Activated CD8-positive, alpha-beta memory T cell treated with anti-CD3 and anti-CD28 coated beads, Interleukin-2, amount 10 ng/mL, durations not matched to agents 7 days and 5 days (primary cell): ENCODE data around the gene GNAO1. TPM values are rescaled to one million over a fixed set of nuclear protein-coding genes. Genes with fewer than 3 reads are reported as not detected.

ENCODE experiments used
- ATAC-seq: fragments of 150-1000 bp; cut with Tn5 transposase; one replicate; pipeline ENCODE4 v1.10.0; 2021; ENCODE audit warnings: moderate library complexity
- CTCF ChIA-PET: fragments of 350-600 bp; sonication (Branson Sonifier 250); formaldehyde crosslinking; loops from one replicate; lab custom pipeline; 2021; ENCODE audit warnings: antibody characterized with exemption; lab: Charles Lee
- DNase-seq: peaks from one replicate; pipeline ENCODE4 v3.0.0-alpha.2; 2020
- H3K27ac Mint-ChIP-seq: one replicate; pipeline ENCODE4 v1.8.0; 2021; ENCODE audit warnings: mild to moderate bottlenecking, mixed read lengths
- H3K27me3 Mint-ChIP-seq: one replicate; pipeline ENCODE4 v1.8.0; 2021; ENCODE audit warnings: mixed read lengths
- H3K36me3 Mint-ChIP-seq: one replicate; pipeline ENCODE4 v1.8.0; 2021; ENCODE audit warnings: mild to moderate bottlenecking, mixed read lengths
- H3K4me1 Mint-ChIP-seq: one replicate; pipeline ENCODE4 v1.8.0; 2021; ENCODE audit warnings: mixed read lengths
- H3K4me3 Mint-ChIP-seq: one replicate; pipeline ENCODE4 v1.8.0; 2021; ENCODE audit warnings: mild to moderate bottlenecking, moderate library complexity, mixed read lengths
- H3K9me3 Mint-ChIP-seq: one replicate; pipeline ENCODE4 v1.8.0; 2022; ENCODE audit warnings: low read depth, mixed read lengths
- total RNA-seq, 2 experiments: library from RNA; stranded (reverse); gene quantifications; one replicate each; pipeline ENCODE4 v1.2.3, GENCODE V29; 2021

Gene GNAO1
- total RNA-seq, 2 experiments from 2014 or later = 1.5 to 4.3 TPM

DNA sequence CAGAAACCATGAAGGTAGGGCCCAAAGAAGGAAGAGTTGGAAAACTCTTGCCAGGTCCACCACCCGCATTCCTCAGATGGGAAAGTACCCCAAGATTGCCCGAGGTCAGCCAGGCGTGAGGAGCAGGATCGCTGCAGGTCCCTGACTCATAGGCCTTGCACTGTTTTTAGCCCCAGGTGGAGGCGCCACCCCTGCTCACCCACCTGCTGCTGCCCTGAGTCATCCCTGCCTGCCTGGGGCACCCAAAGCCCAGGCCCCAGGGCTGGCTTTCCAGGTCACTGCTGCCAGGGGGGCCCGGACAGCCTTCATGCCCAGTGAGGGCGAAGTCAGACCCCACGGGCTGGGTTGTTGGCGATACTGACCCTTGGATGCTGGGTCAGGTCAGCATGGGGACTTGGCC lies 133.1 kb downstream of the GNAO1 start:
- no peak for DNase-seq
- H3K4me1 Mint-ChIP-seq = peaks cover 3% of the 10 kb centered on the region
- ATAC-seq = no peak
- CTCF ChIA-PET = no interaction called here
- no peak overlapping the region for H3K4me3 Mint-ChIP-seq
- no peaks in the 10 kb centered on the region for H3K36me3 Mint-ChIP-seq
- no peaks in the 10 kb centered on the region for H3K9me3 Mint-ChIP-seq
- no peak overlapping the region for H3K27ac Mint-ChIP-seq
- no peaks in the 10 kb centered on the region for H3K27me3 Mint-ChIP-seq

DNA sequence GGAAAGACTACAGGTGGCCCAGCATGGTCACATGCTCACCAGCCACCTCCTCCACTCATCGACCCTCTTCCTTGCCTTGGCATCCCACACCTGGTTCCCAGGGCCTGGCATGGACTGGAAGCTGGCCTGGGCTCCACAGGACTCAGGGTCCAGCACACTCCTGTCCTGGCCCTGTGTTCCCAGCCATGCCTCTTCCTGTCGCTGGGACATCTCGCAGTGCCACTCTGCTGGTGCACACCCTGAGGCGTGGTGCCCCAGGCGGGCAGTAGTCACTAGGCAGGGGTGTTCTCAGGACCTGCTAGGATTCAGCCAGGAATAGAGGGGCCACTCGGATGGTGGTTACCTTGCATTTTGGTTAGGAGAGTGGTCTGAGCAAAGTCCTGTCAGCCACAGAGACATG lies 134.7 kb downstream of the GNAO1 start:
- H3K36me3 Mint-ChIP-seq = no peaks in the 10 kb centered on the region
- no peak overlapping the region for H3K4me3 Mint-ChIP-seq
- CTCF ChIA-PET = interaction anchor here (1.6 kb wide), 1 partner anchor 7 kb away, joined by 4 read pairs; no protein-coding TSS in a partner anchor
- no peaks in the 10 kb centered on the region for H3K9me3 Mint-ChIP-seq
- no peak for DNase-seq
- H3K4me1 Mint-ChIP-seq = peaks cover 3% of the 10 kb centered on the region
- no peaks in the 10 kb centered on the region for H3K27me3 Mint-ChIP-seq
- H3K27ac Mint-ChIP-seq = no peak overlapping the region
- ATAC-seq = no peak

- Mint-ChIP-seq H3K27me3 (no peaks in the 10 kb centered on the region), H3K36me3 (no peaks in the 10 kb centered on the region), H3K9me3 (no peaks in the 10 kb centered on the region), H3K4me3 (no peak overlapping the region), H3K27ac (no peak overlapping the region), H3K4me1 (peaks cover 3% of the 10 kb centered on the region)
- DNase-seq (no peak), ATAC-seq (no peak)
- CTCF ChIA-PET = interaction anchor here (1.6 kb wide), 1 partner anchor 8 kb away, joined by 4 read pairs; no protein-coding TSS in a partner anchor
These were observed 136.0 kb downstream of the GNAO1 start for GRCh38 chr16:56327071-56327928.

DNA sequence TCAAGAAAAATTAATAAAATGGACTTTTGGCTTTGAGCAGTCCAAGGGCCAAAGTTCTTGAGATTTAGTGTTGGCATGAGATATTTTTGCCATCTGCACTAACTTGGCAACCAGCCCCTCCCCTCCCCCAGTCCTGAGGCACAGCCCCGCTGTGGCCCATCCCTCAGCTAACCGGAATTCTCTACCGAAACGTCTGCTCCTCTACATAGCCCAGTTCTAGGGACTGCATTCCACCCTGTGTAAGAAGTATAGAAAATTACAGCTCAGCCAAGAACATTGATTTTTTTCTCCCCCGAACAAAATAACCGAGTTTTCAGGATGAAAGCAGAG lies 136.6 kb downstream of the GNAO1 start:
- H3K27ac Mint-ChIP-seq = no peak overlapping the region
- peaks cover 3% of the 10 kb centered on the region for H3K4me1 Mint-ChIP-seq
- DNase-seq (no peak), ATAC-seq (no peak)
- no peaks in the 10 kb centered on the region for H3K27me3 Mint-ChIP-seq
- H3K4me3 Mint-ChIP-seq = no peak overlapping the region
- CTCF ChIA-PET = no interaction called here
- no peaks in the 10 kb centered on the region for H3K9me3 Mint-ChIP-seq
- no peaks in the 10 kb centered on the region for H3K36me3 Mint-ChIP-seq

GRCh38 chr16:56328276-56329022 lies 137.2 kb downstream of the GNAO1 start:
- H3K27ac Mint-ChIP-seq = no peak overlapping the region
- H3K36me3 Mint-ChIP-seq = no peaks in the 10 kb centered on the region
- no peaks in the 10 kb centered on the region for H3K27me3 Mint-ChIP-seq

DNA sequence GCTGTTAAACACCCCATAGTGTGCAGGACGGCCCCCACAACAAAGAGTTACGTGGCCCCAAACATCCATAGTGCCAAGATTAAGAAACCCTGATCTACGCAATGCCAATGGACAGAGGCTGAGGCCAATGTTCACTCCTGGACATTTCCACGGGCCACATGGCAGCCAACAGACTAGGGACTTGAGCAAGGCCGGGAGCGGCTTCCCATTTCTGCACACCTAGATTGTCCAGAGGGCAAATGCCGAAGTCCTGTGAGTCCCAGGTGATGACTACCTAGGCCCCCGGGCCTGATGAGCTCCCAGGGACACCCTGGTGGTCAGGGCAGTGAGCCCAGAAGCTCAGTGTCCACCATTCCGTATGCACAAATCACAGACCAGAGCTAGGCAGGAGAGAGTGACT lies 138.6 kb downstream of the GNAO1 start:
- DNase-seq (no peak), ATAC-seq (no peak)
- Mint-ChIP-seq H3K4me3 (no peak overlapping the region), H3K4me1 (peaks cover 3% of the 10 kb centered on the region), H3K9me3 (no peaks in the 10 kb centered on the region), H3K27ac (no peak overlapping the region), H3K27me3 (no peaks in the 10 kb centered on the region), H3K36me3 (no peaks in the 10 kb centered on the region)
- CTCF ChIA-PET = interaction anchor here (2.3 kb wide), 1 partner anchor 12 kb away, joined by 13 read pairs; no protein-coding TSS in a partner anchor

More at GRCh38 chr16:56328276-56329022, 137.2 kb downstream of the GNAO1 start:
- CTCF ChIA-PET = interaction anchor here (2.3 kb wide), 1 partner anchor 10 kb away, joined by 13 read pairs; no protein-coding TSS in a partner anchor
- no peak for ATAC-seq
- Mint-ChIP-seq H3K4me3 (no peak overlapping the region), H3K9me3 (no peaks in the 10 kb centered on the region), H3K4me1 (peaks cover 3% of the 10 kb centered on the region)
- no peak for DNase-seq

GRCh38 chr16:56330476-56330875 lies 139.2 kb downstream of the GNAO1 start:
- Mint-ChIP-seq H3K27ac (no peak overlapping the region), H3K4me1 (peaks cover 3% of the 10 kb centered on the region), H3K4me3 (no peak overlapping the region), H3K27me3 (no peaks in the 10 kb centered on the region), H3K9me3 (no peaks in the 10 kb centered on the region), H3K36me3 (no peaks in the 10 kb centered on the region)
- no peak for DNase-seq
- CTCF ChIA-PET = interaction anchor here (2.3 kb wide), 1 partner anchor 12 kb away, joined by 13 read pairs; no protein-coding TSS in a partner anchor
- ATAC-seq = no peak

GRCh38 chr16:56331399-56331798 lies 140.1 kb downstream of the GNAO1 start:
- H3K36me3 Mint-ChIP-seq = no peaks in the 10 kb centered on the region
- ATAC-seq = no peak
- H3K4me1 Mint-ChIP-seq = no peaks in the 10 kb centered on the region
- no peak overlapping the region for H3K4me3 Mint-ChIP-seq
- CTCF ChIA-PET = no interaction called here
- no peak for DNase-seq
- no peaks in the 10 kb centered on the region for H3K27me3 Mint-ChIP-seq
- H3K9me3 Mint-ChIP-seq = no peaks in the 10 kb centered on the region
- no peak overlapping the region for H3K27ac Mint-ChIP-seq

GRCh38 chr16:56331915-56332314 lies 140.6 kb downstream of the GNAO1 start:
- DNase-seq (no peak), ATAC-seq (no peak)
- no peak overlapping the region for H3K27ac Mint-ChIP-seq
- CTCF ChIA-PET = no interaction called here
- no peaks in the 10 kb centered on the region for H3K36me3 Mint-ChIP-seq
- no peaks in the 10 kb centered on the region for H3K27me3 Mint-ChIP-seq
- H3K4me3 Mint-ChIP-seq = no peak overlapping the region
- no peaks in the 10 kb centered on the region for H3K9me3 Mint-ChIP-seq
- H3K4me1 Mint-ChIP-seq = no peaks in the 10 kb centered on the region

- Mint-ChIP-seq H3K27ac (no peak overlapping the region), H3K27me3 (no peaks in the 10 kb centered on the region), H3K4me1 (no peaks in the 10 kb centered on the region), H3K9me3 (no peaks in the 10 kb centered on the region), H3K4me3 (no peak overlapping the region), H3K36me3 (no peaks in the 10 kb centered on the region)
- no peak for DNase-seq
- no peak for ATAC-seq
- CTCF ChIA-PET = no interaction called here
These were observed 141.3 kb downstream of the GNAO1 start for GRCh38 chr16:56332464-56333079.

GRCh38 chr16:56334761-56335160 lies 143.5 kb downstream of the GNAO1 start:
- DNase-seq (no peak), ATAC-seq (no peak)
- CTCF ChIA-PET = no interaction called here
- no peak overlapping the region for H3K27ac Mint-ChIP-seq
- H3K36me3 Mint-ChIP-seq = no peaks in the 10 kb centered on the region
- no peak overlapping the region for H3K4me3 Mint-ChIP-seq
- H3K9me3 Mint-ChIP-seq = no peaks in the 10 kb centered on the region
- no peaks in the 10 kb centered on the region for H3K27me3 Mint-ChIP-seq
- H3K4me1 Mint-ChIP-seq = no peaks in the 10 kb centered on the region

- no peak for DNase-seq
- Mint-ChIP-seq H3K4me3 (no peak overlapping the region), H3K36me3 (no peaks in the 10 kb centered on the region), H3K9me3 (no peaks in the 10 kb centered on the region), H3K27ac (no peak overlapping the region), H3K27me3 (no peaks in the 10 kb centered on the region), H3K4me1 (no peaks in the 10 kb centered on the region)
- CTCF ChIA-PET = no interaction called here
- ATAC-seq = no peak
These were observed 144.9 kb downstream of the GNAO1 start for GRCh38 chr16:56336071-56336688.

DNA sequence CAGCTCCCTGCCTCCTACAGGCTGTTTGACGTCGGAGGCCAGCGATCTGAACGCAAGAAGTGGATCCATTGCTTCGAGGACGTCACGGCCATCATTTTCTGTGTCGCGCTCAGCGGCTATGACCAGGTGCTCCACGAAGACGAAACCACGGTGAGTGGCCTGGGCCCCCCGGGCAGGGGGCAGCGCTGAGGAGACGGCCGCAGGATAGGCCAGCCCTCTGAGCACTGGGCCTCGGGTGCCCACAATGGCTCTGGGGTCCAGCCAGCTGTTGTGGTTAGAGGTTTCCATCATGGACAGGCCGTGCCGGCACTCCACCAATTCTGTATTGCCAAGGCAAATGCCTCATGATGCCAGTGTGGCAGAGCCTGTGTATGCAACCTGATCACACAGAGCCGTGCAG lies 145.4 kb downstream of the GNAO1 start:
- no peak for DNase-seq
- H3K4me1 Mint-ChIP-seq = no peaks in the 10 kb centered on the region
- no peak for ATAC-seq
- no peaks in the 10 kb centered on the region for H3K36me3 Mint-ChIP-seq
- CTCF ChIA-PET = no interaction called here
- no peak overlapping the region for H3K27ac Mint-ChIP-seq
- no peaks in the 10 kb centered on the region for H3K27me3 Mint-ChIP-seq
- no peak overlapping the region for H3K4me3 Mint-ChIP-seq
- no peaks in the 10 kb centered on the region for H3K9me3 Mint-ChIP-seq
